Osteocyte (in vitro differentiated cells): Measurements from ENCODE around the gene EVX1. TPM values are rescaled to one million over a fixed set of nuclear protein-coding genes. Genes with fewer than 3 reads are reported as not detected.
A peak's percentile ranks its signal among the peaks of the same experiment; 100 is the strongest.

Source experiments
- DNase-seq: peaks from one replicate; pipeline ENCODE4 v3.0.0; 2021; ENCODE audit warnings: mixed read lengths; ENCODE audit not compliant: unreplicated experiment; ENCODE audit errors: extremely low spot score
- H3K27ac Mint-ChIP-seq: one replicate; pipeline ENCODE4 v1.8.0; 2021; ENCODE audit warnings: mild to moderate bottlenecking, mixed read lengths; ENCODE audit not compliant: unreplicated experiment
- H3K27me3 Mint-ChIP-seq: one replicate; pipeline ENCODE4 v1.8.0; 2021; ENCODE audit warnings: mixed read lengths; ENCODE audit not compliant: unreplicated experiment
- H3K36me3 Mint-ChIP-seq: one replicate; pipeline ENCODE4 v1.8.0; 2021; ENCODE audit warnings: mixed read lengths; ENCODE audit not compliant: unreplicated experiment
- H3K4me1 Mint-ChIP-seq: one replicate; pipeline ENCODE4 v1.8.0; 2021; ENCODE audit warnings: mixed read lengths; ENCODE audit not compliant: unreplicated experiment
- H3K4me3 Mint-ChIP-seq: one replicate; pipeline ENCODE4 v1.8.0; 2021; ENCODE audit warnings: mild to moderate bottlenecking, moderate library complexity, mixed read lengths; ENCODE audit not compliant: unreplicated experiment
- H3K9me3 Mint-ChIP-seq: one replicate; pipeline ENCODE4 v1.8.0; 2021; ENCODE audit warnings: mixed read lengths; ENCODE audit not compliant: unreplicated experiment
- total RNA-seq: library from RNA; stranded (reverse); gene quantifications from 2 replicates; pipeline ENCODE4 v1.2.1, GENCODE V29; 2021
- TF ChIP-seq, protein P1 (sequence below): fragments of 200-600 bp; sonication (generic); IDR thresholded peaks from 2 replicates; pipeline ENCODE4 v1.5.0; 2021; ENCODE audit warnings: antibody characterized with exemption, mild to moderate bottlenecking, moderate library complexity

Gene EVX1
- total RNA-seq, 1 donor from 2014 or later, result not detected

DNA sequence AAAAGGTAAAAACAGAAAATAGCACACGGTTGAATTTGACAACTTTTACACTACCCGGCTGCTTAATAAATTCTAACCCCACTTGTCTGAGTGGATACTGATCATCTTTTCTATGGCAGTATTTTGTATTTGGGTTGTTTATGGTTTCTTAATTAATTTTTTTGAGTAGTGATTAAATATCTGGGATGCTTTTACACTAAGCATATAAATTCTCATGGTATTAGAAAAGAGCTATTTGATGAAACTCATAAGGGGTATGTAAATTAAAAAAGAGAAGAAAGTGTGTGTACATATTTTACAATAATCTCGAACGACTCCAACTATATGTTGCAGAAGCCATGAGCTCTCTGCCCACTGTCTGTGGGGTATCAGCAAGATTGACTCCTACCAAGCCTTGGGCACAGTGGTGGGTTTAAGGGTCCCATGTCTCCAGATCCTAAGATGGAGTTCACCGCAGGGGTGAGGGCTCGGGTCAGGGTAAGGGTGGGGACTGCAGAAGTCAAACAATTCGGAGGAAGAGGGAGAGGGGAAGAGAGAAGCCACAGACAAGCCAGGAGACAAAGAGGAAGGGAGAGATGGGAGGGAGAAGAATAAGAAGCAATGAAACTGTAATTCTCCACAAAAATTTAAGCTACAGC lies 35.1 kb upstream of the EVX1 start:
- Mint-ChIP-seq H3K27me3 (peaks cover 96% of the 10 kb centered on the region), H3K4me1 (peaks cover 20% of the 10 kb centered on the region), H3K27ac (no peak overlapping the region), H3K36me3 (peaks cover 7% of the 10 kb centered on the region), H3K9me3 (no peaks in the 10 kb centered on the region), H3K4me3 (no peak overlapping the region)
- DNase-seq, result no peak
- TF ChIP-seq, protein P1, sequence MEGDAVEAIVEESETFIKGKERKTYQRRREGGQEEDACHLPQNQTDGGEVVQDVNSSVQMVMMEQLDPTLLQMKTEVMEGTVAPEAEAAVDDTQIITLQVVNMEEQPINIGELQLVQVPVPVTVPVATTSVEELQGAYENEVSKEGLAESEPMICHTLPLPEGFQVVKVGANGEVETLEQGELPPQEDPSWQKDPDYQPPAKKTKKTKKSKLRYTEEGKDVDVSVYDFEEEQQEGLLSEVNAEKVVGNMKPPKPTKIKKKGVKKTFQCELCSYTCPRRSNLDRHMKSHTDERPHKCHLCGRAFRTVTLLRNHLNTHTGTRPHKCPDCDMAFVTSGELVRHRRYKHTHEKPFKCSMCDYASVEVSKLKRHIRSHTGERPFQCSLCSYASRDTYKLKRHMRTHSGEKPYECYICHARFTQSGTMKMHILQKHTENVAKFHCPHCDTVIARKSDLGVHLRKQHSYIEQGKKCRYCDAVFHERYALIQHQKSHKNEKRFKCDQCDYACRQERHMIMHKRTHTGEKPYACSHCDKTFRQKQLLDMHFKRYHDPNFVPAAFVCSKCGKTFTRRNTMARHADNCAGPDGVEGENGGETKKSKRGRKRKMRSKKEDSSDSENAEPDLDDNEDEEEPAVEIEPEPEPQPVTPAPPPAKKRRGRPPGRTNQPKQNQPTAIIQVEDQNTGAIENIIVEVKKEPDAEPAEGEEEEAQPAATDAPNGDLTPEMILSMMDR, result no peak

DNA sequence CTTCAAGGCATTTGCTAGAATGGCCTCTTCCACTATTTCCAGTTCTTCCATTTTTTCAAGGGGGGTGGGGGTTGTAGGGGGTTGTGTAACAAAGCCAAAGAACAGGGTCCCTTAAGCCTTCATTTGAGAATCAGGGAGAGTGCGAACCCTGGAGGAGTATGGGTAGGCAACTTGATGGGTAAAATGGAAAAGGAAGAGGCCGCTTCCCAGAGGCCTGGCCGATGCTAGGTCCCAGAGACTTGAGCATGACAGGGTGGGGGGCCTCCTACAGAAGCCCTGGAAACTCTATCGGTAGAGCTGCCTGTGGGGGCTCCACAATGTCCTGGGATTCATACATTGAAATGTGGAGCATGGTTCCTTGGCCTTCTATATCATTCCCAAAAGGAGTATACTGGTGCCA lies 33.6 kb upstream of the EVX1 start:
- H3K27me3 Mint-ChIP-seq, result peaks cover 90% of the 10 kb centered on the region
- no peaks in the 10 kb centered on the region for H3K9me3 Mint-ChIP-seq
- no peak overlapping the region for H3K4me3 Mint-ChIP-seq
- DNase-seq, result no peak
- TF ChIP-seq, protein P1, result no peak
- peaks cover 6% of the 10 kb centered on the region for H3K36me3 Mint-ChIP-seq
- no peak overlapping the region for H3K27ac Mint-ChIP-seq
- peaks cover 19% of the 10 kb centered on the region for H3K4me1 Mint-ChIP-seq

DNA sequence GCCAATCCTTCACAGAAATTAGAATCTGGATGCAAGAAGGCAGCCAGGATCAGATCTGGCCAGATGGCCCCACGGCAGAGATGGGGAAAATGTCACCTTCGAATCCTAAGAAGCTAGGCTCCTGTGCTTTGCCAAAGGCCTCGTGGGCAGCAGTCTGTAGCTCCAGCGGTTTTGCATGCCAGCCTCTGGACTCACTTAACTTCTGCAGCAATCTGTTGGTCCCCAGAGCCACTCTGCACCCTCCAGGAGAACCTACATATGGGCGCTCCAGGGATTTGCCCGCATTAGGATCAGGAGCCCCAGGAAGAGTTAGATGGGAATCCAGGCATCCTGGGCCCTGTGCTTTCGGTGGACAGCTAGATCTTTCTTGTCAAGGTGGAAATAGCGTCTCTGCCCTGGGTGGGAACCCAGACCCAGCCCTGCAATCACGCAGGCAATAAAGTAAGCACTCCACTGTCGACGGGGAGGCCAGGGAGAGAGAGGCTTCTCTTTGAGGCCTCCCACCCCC lies 32.6 kb upstream of the EVX1 start:
- Mint-ChIP-seq H3K4me1 (peaks cover 14% of the 10 kb centered on the region), H3K36me3 (peaks cover 5% of the 10 kb centered on the region), H3K9me3 (no peaks in the 10 kb centered on the region), H3K27me3 (peaks cover 89% of the 10 kb centered on the region), H3K27ac (no peak overlapping the region), H3K4me3 (no peak overlapping the region)
- TF ChIP-seq, protein P1, result no peak
- no peak for DNase-seq

DNA sequence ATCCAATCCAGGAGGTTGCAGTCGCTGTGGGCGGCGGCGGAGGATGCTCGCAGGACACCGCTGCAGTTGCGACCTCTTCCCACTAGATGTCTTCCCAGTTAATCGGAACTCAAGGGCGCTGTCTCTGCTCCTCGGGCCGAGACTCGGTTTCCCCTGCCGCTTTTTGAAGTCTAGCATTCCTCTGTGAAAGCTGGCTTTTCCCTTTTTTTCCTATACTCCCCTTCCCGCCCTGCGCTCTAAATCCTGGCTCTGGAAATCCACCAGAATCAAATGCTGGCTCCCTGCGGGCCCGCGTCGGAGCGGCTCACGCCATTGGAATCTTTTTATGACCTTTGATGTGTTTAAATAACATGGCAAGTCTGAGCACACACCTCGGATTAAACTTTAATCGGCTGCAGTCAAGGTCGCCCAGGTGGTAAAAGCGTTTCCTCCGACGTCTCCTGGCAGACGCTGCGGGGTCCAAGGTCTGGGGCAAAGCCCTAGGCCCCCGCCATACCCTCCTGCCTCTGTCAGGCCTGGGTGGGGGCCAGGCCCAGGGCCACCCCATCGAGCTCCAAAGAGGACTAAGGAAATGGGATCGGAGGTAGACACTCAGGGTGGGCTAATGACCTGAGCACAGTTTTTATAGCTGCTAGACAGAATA lies 32.0 kb upstream of the EVX1 start:
- Mint-ChIP-seq H3K4me1 (peaks cover 9% of the 10 kb centered on the region), H3K36me3 (peaks cover 5% of the 10 kb centered on the region), H3K4me3 (no peak overlapping the region), H3K27ac (no peak overlapping the region), H3K27me3 (peaks cover 89% of the 10 kb centered on the region), H3K9me3 (no peaks in the 10 kb centered on the region)
- TF ChIP-seq, protein P1, result peak; percentile 80
- DNase-seq, result no peak

DNA sequence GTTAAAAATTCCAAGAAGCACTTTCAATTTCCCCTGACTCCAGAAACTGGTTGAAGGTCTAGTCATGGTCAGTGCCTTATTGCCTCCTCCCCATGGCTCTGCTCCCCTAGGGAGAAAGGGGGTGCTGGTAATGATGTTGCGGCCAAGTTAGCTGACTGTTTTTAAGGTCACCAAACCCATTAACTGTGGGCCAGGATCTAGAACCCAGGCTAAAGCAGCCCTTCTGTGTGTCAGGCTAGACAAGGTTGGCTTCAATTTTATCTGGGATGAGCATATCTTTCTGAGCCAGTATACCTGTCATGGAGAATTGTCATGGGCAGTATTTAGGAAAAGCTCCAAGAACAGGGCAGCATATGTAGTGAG lies 31.5 kb upstream of the EVX1 start:
- H3K27ac Mint-ChIP-seq, result no peak overlapping the region
- peaks cover 89% of the 10 kb centered on the region for H3K27me3 Mint-ChIP-seq
- no peaks in the 10 kb centered on the region for H3K9me3 Mint-ChIP-seq
- TF ChIP-seq, protein P1, result no peak
- H3K4me1 Mint-ChIP-seq, result peaks cover 4% of the 10 kb centered on the region
- no peak for DNase-seq
- H3K4me3 Mint-ChIP-seq, result no peak overlapping the region
- H3K36me3 Mint-ChIP-seq, result peaks cover 3% of the 10 kb centered on the region
